DMS114 treated with DMSO at 0.1 percent for 48 hours (cell line): ENCODE data around the gene PXT1.
"Not testable (repeated sequence)": the region's sequence is repeated elsewhere in the genome, so short reads cannot be mapped to it uniquely, and the experiment has no call there.

Source experiments
- DNase-seq: peaks from one replicate; lab custom pipeline; 2025; ENCODE audit not compliant: unreplicated experiment; lab: John Stamatoyannopoulos, UW

Gene PXT1

DNA sequence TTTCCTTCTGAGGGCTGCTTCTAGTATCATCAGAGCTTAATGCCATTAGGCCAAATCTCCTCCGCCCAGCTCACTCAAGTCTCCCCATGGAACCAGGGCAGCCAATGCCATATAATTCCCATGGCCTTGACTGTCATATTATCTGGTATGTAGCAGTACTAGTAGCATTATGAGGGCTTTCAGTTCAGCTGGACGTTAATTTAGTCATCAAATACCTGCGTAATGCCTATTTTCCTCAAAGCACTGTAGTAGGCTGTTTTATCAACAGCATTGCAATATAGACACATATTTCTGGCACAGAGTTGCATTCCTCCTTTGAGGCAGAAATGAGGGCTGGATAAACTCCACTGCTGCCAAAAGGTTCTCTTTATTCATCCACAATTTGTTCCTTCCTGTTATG, 1.8 kb upstream of the PXT1 start:
- DNase-seq = no peak

DNA sequence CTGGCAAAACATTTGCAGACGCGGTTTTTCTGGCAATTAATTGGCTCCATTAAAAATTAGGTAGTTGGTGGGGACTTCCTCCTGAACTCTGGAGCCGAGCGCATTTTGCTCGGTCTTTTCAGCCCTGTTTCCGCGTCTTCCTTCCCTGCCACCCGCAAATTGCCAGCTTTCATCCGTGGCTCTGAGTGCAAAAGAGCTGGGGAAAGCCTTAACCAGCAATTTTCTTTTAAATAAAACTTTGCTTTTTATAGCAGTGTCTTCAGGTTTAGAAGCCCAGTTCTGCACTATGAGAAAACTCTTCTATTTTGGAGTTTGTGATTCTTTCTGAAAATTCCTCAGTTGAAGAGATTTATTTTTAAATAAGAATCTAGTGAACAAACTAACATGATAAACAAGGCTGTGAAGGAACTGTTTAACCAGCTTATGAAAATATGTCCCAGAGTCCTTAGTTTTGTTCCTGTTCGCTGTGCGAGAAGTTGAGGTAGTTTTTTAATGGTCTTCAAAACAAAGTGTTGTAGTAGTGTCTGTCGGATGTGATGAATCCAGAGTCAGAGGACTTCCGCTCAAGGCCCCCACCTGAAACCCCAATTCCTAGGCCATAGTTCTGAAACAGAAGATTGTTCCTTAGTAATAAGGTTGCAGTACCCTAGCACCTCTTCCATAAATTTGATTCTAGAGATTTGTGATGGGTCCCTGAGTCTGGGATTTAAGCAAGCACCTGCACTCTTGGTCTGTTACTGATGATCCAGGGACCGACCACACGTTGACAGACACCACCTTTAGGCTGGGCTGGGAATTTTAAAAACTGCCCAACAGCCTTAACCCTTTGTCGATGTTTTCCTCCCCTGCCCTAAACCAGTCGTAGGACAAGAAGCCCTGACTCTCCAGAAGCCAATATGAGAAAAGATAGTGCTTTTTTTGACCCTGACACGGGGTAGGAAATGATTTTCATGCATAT, 1.1 kb upstream of the PXT1 start:
- DNase-seq = peak; percentile 53

DNA sequence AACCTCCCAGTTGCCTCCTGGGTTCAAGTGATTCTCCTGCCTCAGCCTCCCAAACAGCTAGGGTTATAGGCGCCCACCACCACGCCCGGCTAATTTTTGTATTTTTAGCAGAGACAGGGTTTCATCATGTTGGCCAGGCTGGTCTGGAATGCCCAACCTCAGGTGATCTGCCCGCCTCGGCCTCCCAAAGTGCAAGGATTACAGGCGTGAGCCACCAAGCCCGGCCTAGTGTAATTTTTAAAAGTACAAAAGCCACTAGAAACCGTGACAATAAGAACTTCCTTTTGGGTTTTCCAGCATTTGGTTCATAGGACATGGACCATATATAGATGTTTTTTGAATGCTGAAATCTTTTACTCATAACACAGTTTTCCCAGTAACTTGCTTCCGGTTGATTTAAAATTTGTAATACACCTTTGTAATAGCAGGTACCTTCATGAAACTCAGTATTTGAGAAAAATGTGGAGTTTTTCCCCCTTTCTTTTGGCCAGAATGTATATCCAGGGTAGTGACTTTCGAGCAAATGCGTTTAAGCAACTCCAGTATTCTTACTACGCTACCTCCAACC, 467 bp downstream of the PXT1 start:
- DNase-seq = no peak

DNA sequence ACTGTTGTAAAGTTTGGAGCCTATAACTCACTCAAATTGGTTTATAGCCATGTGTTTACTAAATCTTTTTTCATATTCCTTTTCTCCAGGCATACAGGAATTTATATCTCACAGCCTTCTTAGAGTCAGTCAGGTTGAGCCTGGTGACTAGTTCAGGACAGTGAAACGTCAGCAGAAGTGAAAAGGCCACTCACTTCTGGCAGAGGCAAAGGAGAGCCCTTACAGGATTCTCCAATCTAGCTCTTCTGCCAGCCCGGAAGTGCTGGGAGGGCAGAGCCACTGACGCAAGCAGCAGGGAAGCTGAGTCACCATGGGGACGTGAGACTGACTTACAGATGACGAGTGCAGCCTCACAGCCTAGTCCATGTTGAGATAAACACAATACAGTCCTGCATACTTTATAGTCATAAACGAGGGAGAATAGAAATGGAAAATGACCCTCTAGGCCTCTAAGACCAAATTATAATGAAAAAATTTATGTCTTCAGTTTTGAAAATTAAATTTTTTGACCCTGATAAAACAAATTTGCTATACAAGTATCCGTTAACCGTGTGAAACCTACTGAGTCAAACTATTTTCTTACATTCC, 1.3 kb downstream of the PXT1 start:
- peak; percentile 89 for DNase-seq

DNA sequence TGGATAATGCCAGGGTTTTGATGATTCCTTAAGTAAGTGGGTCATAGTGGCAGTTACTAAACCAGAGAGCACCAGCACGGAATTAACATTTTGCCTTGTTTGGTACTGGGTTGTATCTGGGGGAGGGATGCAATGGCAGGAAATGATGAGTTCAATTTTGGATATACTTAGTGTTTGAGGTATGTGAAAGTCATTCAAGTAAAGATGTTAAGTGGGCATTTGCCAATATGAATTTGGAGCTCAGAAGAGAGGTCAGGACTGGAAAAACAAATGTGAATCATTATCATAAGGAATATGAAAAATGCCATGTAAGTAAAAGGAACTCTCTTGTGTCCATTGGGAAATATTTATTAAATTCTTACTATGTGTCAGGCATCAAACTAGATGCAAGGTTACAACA, 6.2 kb downstream of the PXT1 start:
- no peak for DNase-seq

DNA sequence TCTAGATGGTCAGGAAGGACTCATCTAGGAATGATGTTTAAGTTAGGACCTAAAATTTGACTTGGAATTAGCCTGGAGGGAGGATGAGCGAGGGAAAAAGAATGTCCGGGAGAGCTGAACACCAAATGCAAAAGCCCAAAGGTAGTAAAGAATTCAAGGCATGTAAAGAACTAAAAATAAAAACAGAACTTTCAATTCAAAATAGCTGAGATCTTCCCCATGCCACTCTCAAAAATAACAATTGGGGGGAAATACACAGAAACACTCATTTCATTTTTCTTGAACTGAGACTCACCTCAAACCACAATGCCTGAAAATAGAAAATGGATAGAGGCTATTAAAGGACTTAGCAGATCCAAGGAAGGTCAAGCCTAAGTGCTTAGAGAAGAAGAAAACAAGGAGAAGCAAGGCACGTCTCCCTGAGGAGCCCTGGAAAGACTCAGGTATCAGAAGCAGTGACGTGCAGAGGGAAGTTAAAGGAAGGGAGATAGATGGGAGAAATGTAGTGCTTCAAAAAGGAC, 10.4 kb downstream of the PXT1 start:
- DNase-seq = no peak

DNA sequence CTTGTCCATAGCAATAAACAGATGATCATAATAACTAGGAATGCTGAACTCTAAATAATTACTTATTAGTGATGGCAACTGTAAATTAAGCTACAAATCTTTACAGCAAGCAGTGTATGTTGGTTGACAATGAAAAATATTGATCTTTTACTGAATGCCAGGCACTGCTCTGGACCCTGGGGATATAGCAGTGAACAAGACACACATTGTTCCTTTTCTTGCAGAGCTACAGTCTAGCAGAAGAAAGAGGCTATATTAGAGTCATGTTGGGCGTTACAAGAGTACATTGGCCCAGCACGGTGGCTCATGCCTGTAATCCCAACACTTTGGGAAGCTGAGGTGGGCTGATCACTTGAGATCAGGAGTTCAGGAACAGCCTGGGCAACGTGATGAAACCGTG, 11.5 kb downstream of the PXT1 start:
- no peak for DNase-seq

DNA sequence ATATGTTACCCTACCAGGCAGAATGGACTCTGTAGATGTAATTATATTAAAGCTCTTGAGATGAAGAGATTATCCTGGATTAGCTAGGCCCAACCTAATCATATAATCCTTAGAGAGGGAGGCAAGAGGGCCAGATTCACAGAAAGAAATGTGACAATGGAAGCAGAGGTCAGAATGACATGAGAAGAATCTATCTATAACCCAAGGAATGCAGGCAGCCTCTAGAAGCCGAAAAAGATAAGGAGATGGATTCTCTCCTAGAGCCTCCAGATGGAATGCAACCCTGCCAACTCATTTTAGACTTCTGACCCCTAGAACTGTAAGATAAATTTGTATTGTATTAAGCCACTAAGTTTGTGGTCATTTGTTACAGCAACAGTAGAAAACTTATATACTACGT, 12.3 kb downstream of the PXT1 start:
- no peak for DNase-seq

DNA sequence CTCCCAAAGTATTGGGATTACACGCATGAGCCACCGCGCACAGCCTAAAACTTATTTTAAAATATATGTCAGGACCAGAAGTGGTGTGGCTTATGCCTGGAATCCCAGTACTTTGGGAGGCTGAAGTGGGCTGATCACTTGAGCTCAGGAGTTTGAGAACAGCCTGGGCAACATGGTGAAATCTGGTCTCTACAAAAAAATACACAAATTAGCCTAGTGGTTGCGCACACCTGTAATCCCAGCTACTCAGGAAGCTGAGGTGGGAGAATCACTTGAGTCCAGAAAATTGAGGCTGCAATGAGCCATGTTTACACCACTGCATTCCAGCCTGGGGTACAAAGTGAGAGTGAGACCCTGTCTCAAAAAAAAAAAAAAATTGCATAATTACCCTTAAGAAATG, 13.7 kb downstream of the PXT1 start:
- DNase-seq = no peak

DNA sequence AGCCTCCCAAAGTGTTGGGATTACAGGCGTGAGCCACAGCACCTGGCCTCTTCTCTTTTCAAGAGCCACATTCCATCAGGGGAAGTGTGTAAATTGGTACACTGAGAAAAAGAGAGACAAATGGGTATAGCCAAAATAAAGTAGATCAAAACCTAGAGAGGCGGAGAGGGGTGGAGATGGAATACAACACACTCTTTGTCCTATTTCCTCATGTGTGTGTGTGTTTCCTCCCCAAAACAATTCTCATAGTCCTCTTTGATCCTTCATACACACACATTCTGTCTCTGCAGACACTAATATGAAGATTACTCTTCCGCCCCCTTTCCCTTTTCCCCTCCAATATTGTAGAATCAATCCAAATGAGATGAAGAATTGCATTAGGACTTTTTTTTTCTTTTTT, 16.0 kb downstream of the PXT1 start:
- DNase-seq = no peak

DNA sequence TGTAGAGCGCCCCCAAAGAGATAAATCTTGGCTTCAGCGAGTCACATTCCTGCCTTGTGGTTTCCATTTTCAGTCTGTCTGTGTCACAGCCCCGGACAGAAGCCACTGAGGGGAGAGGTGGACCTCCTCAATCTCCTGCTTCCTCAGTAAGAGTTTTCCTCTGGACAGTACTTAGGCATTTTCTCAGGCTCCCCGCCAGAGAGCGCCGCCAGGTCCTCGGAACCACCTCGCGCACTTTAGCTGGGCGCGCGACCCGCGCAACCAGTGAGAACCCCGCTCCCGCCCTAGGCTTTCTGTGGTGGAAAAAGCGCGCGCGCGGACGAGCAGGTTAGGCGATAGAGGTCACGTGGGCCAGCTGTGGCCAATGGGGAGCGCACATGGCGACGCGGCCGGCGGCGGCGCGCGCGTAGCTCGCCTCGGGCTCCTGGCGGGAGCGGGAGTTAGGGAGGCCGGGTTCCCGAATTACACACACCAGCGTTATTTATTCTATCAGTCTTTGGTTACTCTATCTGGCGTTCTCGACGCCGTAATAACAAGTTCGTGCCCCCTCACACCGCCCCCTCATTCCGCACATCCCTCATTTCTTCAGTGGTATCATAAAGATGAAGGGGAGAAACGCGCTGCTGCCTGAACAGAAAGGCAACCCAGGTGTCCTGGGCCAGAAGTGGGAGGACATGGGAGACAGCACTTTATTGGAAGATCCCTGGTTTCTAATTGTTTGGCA, 19.4 kb downstream of the PXT1 start:
- peak; percentile 98 for DNase-seq

DNA sequence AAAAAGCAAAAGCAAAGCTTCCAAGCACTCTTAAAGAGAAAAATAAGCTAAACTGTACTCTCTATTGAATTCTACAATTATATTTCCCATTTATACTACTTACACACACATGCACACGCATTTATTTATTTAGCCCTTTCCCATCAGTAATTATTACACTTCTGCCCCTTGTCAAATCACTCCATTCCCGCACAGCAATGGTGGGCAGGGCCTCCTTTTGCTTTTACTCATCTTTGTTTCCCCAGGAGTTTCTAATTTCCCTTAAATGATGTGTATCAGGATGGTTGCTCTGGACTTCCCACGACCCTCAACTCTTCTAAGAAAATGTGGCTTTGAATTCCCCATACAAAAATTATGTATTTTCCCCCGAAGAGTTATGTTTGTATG, 19.9 kb downstream of the PXT1 start:
- no peak for DNase-seq

DNA sequence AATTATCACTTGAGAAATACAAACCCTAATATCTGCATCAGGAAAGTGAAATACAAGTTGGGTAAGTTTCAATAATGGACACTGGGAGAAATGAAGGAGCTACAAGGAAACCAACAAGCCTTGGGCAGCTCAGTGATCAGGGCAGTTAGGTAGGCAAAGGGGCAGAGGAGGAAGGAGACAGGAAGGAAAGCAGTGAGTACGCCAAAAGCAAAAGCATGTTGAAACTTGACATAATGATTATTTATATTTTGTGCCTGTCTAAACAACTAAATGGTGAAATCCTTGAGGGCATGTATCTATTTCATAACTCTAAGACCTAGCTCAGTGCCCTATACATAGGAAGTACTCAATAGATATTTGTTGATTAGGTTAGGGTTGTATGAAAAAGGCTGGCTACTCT, 23.3 kb downstream of the PXT1 start:
- DNase-seq = no peak

DNA sequence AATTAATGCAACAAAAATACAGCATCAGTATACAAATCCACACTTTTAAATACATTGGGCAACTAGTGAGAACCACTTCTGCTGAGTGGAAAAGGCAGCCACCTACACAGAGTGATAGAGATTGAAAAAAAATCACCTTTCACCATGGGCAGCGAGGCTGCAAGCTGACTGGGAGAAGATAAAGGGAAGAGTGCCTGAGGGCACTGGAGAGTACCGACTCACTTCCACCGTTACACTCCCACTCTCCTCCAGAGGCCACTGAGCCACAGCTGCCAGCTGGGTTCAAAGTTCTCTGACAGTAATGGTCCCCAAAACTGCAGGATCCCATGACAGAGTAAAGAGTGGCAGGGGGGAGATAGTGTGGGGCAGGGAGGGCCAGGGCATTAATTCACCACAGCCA, 24.1 kb downstream of the PXT1 start:
- DNase-seq = no peak

DNA sequence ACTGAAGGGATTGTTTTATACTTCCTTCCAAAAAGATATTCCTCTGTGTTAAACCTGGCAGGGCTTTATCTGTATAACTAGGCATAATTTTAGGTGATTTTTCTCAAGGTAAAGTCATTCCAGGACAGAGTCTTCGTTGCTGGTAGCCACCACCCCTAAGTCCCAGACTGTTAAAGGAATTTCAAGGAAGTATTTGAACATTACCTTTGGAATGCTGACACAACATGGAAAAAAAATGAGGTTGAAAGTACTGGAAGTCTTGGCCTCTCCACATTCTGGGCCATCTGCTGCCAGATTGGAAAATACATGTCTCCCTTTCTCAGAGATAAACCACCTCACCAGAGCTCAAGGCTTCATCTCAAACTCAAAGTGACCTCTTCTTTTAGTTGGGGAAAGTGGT, 28.2 kb downstream of the PXT1 start:
- DNase-seq = no peak

DNA sequence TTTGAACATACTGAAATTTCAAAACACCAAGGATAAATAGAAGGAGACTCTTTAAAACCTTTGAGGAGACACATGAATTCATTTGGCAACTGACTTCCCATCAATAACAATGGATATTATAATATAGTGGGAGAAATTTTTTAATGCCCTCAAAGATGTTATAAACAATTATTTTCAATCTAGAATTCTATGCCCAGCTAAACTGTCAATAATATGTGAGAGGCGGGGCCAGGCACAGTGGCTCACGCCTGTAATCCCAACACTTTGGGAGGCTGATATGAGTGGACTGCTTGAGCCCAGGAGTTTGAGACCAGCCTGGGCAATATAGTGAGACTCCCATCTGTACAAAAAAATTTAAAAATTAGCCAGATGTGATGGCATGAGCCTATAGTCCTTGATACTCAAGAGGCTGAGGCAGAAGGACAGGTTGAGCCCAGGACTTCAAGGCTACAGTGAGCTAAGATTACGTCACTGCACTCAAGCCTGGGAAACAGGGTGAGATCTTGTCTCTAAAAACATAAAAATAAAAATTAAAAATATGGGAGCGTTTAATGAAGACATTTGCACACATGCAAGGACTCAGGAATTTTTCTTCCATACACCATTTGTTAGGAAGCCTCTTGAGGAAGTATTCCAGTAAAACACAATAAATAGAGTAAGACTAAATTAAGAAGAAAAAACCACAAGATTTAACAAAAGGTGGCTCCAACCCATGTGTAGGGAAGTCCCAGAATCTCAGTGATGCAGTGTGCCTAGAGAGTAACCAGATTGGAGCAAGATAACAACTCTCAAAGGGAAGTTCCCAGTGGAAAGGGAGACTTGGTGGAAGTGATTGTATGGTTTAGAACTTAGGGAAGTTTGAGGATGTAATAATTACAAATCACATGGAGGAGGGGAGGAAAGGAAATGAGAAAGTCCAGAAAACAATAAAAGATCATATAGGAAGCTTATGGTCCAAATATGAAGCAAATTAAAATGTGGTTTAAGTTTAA, 28.9 kb downstream of the PXT1 start:
- no peak for DNase-seq

DNA sequence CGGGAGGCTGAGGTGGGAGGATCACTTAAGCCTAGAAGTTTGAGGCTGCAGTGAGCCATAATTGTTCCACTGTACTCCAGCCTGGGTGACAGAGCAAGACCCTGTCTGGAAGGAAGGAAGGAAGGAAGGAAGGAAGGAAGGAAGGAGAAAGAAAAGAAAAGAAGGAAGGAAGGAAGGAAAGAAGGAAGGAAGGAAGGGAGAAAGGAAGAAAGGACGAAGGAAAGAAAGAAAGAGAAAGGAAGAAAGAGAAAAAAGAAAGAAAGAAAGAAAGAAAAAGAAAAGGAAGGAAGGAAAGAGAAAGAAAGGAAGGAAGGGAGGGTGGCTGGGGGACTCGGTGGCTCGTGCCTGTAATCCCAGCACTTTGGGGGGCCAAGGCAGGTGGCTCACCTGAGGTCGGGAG, 32.9 kb downstream of the PXT1 start:
- DNase-seq = not testable (repeated sequence)

DNA sequence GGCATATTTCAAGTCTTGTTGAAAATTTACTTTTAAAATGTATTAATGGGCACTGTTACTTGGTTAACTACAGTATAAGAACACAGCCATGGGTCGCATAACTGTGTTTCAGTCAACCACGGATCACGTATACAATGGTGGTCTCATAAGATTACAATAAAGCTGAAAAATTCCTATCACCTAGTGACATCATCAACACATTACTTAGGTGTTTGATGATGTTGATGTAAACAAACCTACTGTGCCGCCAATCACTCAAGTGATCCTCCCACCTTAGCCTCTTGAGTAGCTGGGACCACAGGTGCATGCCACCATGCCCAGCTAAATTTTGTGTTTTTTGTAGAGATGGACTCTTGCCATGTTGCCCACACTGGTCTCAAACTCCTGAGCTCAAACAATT, 38.5 kb downstream of the PXT1 start:
- no peak for DNase-seq

DNA sequence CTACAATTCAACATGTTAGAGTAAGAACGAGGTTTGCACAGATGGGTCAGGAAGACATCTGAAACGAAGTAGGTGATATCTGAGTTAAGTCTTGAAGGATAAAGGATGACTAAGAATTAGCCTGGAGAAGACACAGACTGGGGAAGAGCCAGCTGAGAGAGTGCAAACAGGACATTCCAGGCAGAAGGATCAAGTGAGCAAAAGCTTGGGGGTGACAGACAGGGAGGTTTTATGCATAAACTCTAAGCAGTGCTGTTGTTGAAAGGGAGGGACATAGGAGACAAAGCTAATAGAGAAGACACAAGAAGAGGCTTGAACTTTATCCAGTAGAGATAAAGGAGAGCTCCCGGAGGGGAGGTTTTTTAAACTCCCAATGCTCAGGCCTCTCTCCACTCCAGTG, 40.2 kb downstream of the PXT1 start:
- DNase-seq = no peak

DNA sequence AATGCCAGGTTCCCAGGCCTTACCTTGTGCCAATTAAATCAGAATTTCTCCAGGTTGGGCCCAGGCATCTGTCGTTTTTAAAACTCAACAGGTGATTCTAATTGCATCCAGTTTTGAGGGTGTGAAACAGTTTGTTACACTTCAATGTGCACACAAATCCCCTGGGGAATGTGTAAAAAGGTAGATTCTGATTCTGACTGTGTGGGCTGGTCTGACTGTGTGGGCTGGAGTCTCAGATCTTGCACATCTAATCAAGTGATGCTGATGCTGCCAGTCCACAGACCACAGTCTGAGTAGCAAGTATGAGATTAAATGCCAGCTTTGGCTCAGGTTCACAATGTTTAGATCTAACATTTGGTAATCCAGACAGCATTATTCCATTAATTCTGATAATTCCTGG, 42.7 kb downstream of the PXT1 start:
- DNase-seq = no peak
